Suppressor macrophage treated with lipopolysaccharide for 4 hours (primary cell): ENCODE data around the gene TOGARAM2.

Source experiments
- DNase-seq: peaks from one replicate; pipeline ENCODE4 v3.0.0-alpha.2; 2020

TOGARAM2 gene

DNA sequence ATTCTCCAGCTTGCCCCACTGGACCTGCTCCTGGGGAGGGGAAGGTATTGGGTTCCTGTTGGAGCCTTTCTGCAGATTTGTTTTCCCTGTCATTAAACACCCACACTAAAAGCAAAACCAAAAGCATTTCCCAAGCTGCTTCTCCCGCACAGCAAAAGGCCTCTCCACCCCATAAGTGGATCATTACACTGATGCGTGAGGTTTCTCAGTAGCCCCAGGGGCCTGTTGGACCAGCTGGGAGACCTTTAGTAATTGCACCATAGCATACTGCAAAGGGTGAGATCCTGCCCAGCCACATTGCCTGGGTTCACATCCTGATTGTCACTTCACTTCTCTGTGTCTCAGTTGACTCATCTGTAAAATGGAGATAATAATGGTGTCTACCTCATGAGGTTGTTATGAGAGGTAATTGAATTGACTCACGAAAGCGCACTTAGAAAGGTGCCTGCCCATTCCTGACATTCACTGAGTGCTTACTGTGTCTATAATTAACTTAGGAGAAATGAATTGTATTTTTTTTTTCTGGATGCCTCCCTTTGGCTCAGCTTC, 43.9 kb downstream of the TOGARAM2 start:
- DNase-seq = no peak

DNA sequence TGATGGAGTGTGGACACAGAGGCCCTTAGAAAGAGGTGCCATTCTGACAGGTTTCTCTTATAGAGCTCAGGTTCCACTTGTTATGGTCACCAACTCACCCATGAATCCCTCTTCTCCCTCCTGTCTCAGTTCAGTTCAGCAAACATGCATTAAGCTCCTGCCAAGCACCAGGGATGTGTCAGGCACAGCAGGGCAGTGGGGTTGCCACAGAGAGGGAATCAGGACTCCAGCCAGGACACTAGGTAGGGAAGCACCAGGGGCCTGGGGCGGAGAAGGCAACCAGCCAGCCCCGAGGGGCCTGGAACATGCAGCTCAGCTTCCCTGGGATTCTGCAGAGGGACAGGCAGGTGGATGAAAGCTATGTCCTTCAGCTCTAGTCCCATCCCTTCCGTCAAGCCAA, 44.6 kb downstream of the TOGARAM2 start:
- DNase-seq = no peak

DNA sequence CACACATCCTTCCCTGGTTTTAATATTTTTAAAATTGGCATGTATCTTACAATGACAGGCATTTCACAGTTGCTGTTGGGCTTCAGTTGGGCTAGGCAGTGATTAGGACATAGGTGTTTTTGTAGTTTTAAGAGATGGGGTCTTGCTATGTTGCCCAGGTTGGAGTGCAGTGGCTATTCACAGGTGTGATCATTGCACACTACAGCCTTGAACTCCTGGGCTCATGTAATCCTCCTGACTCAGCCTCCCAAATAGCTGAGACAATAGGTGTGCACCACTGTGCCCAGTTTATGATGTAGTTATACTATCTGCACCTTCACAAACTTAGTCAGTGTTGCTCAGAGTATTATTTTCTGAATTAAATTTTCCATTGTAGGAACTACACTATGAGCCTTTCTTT, 49.9 kb downstream of the TOGARAM2 start:
- no peak for DNase-seq

DNA sequence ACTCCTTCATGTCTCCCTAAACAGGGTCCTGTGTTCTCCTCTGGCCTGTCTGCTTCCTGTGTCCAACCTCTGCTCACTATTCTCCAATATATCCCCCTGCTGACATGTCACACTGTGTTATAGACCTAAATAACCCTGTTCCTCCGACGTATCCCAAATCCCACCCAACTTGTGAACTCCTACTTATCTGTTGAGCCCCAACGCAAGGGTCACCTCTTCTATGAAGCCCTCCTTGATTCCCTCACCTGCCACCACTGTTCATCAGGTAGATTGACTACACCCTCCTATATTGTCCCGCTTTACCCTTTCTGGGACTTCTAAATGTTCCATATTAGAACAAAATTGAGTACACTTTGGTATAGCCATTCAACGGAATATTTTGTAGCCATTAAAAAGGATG, 51.1 kb downstream of the TOGARAM2 start:
- DNase-seq = no peak

DNA sequence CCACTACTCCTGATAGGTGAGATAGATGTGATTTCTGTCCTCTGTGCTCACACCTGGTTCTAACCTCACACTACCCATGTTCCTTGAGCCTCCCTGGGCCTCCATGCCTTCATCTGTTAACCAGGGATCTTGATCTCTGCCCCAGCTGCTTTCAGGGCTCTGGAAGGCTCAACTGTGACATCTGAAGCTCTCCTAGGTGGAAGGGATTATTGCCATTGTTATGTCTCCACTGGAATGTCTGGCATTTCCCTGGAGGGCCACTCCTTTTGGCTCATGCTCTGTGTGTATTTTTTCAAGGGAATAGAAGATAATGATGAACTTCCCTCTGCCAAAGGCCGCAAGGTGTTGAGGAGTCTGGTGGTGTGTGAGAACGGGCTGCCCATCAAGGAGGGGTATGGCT, 52.1 kb downstream of the TOGARAM2 start:
- no peak for DNase-seq

DNA sequence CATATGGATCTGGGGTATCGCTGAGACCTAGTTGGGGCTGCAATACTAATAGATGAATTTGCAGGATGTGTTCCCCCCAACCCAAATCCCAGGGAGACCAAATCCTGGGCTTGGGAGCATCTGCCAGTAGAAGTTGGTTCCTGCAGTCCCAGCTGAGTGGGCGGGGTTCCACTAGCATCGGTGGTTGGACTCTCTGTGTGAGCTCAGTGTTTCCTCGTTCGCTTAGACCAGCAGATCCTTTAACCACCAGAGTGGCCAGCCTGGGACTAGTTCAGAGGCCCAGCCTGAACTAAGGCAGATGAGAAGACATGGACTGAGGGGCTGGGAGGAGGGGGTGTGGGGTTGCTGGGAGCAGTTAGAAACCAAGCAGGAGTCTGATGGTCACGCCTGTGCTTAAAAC, 52.6 kb downstream of the TOGARAM2 start:
- DNase-seq = peak; percentile 39

DNA sequence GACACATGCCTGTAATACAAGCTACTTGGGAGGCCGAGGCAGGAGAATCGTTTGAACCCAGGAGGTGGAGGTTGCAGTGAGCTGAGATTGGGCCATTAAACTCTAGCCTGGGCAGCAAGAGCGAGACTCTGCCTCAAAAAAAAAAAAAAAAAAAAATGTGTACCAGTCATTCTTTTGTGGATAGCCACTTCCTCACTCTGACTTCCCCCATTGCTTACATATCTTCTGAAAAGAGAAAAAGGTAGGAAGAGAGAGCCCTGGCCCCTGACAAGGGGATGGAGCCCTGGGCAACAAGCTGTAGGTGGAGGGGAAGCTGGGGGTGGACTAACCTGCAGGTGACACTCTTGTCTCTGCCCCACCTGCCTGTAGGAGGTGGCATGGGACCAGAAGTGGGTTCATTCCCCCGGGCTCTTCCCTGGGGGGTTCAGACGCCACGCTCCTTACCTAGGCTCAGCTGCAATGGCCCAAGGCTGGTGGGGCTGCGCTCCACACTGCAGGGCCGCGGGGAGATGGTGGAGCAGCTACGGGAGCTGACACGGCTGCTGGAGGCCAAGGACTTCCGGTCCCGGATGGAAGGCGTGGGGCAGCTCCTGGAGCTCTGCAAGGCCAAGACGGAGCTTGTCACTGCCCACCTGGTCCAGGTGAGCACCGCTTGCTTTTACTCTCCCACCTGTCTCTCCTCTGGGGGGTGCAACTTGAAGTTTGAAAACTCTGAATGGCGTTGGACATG, 54.1 kb downstream of the TOGARAM2 start:
- DNase-seq = peak; percentile 26

DNA sequence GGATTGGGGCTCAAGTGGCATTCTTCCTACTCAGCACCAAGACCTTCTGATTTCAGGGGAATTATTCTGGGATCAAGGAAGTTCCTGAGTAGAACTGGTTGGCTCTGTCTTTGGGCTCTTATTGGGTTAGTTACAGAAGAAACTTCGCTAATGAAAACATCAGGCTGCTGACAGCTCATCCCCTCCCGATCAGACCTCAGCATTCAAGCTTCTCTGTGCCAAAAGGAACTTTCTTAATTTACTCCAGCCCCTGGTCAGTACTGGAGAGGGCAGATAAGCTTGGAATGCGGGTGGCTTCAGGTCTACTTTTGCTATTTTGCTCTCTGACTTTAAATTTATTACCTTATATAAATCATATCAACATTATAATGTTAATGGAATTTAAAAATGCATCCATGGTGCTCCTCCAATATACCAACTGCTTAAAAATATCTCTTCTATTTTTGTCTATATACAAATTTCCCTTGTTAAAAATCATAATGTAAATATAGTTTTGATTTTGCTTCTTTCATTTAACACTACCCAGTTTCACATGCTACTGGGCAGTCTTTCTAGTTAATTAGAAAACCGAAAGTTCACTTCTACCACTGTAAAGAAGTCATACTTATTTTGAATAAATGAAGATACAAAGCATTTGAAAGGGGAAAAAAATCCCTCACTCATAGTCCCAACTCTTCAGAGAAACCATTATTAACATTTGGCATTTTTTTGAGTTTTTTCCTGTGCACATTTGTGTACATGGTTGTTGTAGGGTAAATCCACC, 58.8 kb downstream of the TOGARAM2 start:
- no peak for DNase-seq

DNA sequence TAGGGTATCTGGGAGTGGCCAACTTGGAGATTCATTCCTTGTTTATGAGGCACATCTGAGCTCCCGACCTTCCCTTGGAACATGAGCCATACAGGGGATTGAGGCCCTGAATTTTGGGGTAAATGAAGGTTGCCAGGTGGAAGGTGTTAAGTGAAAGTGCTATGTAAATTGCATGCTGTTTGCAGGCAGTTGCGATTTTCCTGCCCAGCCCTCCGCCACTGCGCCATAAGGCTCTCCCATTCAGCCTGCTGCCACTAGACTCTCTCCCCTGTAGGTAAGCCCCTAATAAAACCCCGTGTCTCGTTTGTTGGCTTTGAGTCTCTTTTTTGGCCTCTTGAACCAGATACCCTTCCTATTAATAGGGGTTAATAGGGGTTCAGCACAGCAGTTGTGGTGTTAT, 59.5 kb downstream of the TOGARAM2 start:
- DNase-seq = no peak

DNA sequence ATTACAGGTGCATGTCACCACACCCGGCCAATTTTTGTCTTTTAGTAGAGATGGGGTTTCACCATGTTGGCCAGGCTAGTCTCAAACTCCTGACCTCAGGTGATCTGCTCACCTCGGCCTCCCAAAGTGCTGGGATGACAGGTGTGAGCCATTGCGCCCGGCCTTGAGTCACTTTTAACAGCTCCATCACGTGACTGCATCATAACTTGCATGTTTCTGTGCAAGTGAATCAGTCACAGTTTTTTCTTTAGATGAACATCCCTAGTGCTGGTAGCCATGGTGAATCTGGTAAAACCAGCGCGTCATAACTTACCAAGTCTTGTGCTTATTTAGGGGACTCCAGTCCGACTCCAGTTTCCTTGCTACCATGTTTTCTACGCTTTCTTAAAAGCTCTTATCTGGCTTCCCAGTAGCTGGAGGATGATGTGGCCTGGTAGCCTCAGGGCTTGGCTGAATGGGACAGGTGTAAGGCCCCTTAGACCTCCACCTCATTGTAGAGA, 60.1 kb downstream of the TOGARAM2 start:
- DNase-seq = no peak

DNA sequence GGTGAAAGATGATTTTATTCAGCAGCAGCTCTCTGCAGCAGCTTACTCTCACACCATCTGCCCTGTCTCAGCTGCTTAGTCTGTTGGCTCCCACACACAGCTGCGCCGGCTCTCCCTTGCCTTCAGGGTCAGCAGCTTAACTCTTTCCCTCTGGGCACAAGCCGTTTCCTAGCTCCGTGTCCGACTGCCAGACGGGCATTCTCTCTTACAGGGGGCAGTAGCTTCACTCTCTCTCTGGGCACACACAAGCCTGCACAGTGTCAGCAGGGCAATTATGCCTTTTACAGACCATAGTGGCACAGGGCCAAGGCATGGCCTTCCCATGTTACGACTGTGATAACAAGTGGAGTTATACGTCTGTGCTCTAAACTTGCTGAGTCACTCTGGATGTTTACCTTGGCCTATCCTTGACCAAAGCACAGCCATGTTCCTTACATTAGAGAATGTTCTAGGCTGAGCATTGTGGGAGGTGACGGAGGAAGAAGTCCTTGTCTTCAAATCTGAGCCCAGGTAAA, 61.5 kb downstream of the TOGARAM2 start:
- DNase-seq = no peak

DNA sequence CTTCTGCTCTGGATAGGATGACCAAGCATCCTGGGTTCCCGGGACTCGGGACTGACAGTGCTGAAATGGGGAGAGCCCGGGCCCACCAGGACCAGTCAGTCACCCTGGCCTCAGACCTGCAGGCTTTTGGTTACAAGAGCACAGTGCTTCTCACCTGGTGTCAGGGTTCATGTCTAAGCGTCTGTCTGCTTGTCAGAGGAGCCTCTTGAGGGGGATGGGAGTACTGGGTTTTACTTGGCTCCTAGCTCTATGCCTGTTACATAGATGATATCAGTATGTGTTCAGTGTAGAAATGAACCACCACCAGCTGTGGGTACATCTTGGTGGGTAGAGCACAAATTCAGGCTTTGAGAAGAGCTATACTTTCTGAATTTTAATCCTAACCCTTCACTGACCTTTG, 63.4 kb downstream of the TOGARAM2 start:
- DNase-seq = no peak

DNA sequence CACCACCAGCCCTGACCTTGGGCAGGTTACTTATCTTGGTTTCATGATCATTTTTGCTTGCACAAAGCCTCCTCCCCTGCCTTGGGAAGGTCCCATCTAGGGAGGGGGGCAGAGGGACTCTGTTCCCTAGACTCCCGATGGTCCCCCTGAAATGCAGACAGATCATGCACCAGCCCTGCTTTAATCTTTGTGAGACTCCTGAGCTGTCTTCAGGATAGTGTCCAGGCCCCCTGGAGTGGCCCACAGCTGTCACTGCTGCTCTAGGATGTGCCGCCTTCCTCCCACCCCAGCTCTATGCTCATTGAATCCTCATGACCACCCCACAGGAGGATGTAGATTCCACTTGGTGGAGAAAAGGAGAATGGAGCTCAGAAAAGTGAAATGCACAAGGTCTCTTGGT, 65.2 kb downstream of the TOGARAM2 start:
- no peak for DNase-seq

DNA sequence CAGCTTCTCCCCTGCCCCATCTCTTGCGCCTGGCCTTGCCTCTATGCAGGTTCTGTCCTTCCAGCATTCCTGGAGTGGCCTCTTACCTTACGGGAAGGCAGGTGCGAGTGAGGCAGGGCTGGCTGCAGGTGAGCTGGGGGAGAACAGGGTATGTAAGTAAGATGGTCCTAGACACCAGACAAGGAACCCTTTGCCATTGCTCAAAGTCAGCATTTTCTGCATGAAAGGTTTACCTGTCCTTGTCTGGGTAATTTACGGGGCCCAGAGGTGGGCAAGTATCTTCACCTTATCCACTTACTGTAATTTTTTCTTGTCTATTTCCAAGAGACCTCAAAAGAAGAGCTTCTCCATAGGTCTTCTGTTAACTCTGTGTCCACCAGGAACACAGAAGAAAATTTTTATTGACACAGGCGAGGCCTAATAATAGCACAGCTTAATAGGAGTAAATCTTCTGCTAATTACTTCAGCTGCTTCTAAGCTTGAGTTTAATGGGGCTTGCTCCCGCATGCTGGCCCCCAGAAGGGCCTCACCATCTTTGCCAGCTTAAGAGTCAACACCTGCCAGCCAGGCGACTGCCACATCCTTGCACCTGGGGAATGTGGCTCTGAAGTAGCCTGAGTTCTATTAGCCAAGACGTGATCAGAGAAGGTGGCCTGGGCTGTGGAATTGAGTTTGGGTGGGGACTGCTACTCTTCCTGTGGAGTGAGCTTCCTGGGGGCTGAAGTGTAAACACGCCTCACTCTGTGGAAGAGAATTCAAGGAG, 66.2 kb downstream of the TOGARAM2 start:
- no peak for DNase-seq

DNA sequence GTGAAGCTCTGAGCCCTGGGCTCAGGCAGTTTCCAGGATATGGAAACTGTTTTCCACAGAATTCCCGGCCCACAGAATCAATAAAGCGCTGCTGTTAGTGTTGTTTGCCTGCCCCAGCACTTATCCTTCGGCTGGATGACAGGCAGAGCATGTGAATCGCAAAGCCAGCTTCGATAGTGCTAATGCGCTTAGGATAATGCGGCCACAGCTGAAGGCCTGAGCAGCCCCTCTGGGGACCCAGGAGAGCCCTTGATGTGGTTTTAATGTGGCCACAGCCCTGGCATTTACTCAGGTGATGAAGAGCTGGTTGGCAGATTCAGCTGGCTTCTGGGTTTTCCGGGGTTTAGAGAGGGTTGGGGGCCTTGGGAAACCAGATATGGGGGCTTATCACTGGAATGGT, 69.5 kb downstream of the TOGARAM2 start:
- no peak for DNase-seq

DNA sequence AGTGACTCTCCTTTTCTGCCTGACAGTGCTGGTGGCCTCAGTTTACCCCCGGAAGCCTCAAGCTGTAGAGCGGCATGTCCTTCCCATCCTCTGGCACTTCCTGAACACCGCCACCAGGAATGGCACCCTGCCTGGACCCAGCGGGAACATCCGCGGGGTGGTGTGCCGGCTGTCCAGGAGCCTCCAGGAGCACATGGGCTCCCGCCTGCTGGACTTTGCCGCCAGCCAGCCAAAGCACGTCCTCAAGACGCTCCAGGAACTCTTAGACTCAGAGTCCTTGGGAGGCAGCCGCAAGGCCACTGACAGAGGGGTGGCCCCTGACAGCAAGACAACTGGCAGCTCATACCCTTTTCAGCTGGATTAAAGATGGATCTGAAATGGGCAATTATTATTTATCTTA, 70.6 kb downstream of the TOGARAM2 start:
- DNase-seq = no peak

DNA sequence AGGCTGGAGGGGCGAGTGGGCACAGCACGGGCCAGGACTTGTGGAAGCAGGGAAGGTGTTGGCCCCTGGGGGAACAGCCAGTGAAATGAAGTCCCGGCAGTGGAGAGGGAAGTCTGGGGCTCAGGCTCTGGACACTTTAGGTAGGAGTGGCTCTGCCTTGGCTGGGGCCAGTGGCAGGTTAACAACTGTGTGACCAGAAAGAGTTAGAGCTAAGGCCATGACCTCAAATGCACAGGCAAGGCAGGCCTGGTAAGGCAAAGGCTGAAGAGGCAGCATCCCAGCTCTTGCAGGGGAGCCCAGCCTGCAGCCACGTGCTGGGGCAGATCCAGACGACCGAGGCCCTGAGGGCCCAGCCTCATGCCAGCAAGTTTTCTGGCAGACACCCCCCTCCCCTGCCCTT, 71.7 kb downstream of the TOGARAM2 start:
- DNase-seq = no peak

DNA sequence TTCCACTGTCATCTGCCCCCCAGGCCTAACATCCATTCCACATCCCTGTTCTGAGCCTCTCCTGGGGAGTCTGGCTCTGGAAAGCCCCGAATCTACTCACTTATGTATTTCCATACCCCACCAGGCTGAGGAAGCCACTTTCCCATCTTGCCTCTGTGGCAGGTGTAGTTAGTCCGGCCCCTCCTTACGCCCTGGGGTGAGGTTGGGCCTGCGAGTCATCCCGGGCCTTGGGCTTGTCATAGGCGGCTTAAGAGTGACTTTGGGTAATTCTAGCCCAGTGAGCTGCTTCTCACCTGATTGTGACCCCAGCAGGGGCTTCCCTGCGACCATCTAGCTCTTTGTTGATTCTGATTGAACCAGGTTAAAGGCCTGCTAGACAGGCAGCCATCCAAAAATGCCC, 72.1 kb downstream of the TOGARAM2 start:
- DNase-seq = no peak

DNA sequence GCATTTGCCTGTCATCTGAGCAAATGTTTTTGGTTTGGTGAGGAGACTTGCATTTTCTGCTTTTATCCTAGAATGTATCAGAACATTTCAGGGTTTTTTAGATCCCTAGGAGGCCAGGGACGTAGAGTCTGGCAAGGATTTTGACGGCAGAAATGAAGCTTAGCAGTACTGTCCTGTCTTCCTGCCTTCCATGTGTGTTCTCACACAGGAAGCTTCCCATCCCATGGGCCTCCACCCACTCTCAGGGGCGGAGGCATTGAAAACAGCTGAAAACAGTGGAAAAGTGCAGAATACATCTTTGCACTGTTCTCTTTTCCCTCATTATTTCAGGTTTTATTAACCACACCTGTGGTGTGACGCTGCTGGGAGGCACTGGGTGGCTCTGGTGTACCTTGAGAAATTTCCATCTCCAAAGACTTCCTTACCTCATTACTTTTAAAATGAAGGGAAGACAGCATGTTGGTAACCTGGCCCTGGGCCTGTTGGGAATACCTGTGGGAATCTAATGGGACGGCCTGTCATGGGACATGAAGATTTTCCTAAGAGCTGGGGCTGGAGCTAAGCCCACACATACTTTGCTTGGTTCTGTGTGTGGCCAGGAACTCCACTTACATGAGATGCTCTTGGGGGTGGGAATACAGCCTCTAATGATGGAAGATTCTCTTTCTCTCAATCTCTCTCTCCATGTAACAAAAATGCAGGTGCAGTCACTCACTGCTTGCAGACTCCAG, 72.7 kb downstream of the TOGARAM2 start:
- DNase-seq = no peak

DNA sequence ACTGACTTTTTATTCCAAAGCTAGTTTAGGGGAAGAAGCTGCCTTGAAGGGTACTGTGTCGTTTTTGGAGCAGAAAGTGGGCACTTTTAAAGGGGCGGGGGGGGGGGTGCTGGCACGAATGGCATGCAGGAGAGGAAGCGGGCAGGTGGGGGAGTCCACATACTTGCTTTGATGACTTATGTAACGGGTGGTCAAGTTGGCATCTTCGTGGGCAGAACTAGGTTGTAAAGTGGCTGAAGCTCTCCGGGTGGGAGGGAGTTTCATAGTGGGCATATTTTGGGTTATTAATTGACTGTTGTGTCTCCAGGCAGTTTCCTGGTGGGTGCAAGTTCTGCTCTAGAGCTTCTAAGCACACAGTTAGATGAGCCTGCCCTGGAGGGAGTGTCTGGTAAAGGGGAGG, 73.3 kb downstream of the TOGARAM2 start:
- DNase-seq = no peak

DNA sequence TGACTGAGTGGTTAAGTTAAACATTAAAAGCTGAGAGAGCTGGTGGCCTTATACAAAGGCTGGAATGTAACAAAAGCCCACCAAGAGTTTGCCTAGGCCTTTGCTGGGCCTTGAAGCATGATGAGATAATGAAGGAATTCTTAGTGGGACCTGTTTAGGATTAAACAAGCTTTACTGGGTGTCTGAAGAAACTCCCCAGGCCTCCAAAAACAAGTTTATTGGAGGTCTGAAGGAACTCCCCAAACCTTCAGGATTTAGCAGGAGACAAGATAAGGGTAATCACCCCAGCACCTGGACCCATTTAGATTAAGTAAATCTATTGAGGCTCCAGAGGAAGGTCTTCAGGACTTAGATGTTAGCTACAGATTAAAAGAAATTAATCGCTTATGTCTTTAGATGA, 74.5 kb downstream of the TOGARAM2 start:
- DNase-seq = no peak

DNA sequence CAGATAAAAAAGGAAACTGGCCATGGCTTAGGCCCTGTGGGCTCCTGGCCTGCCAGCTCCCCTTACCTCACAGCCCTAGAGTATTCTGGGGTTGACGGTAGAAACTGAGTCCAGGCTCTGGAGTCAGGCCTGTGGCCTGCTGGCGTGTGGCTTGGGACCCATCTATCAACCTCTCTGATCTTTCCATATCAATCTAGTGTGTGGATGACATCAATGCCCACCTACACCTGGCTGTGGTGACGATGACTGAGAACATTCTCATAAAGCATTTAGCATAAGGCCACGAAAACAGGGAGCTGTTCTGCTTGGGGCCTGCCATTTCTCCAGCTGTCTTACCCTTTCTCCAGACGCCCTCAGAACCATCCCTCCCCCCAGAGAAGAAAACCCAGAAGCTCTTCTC, 75.4 kb downstream of the TOGARAM2 start:
- DNase-seq = no peak

DNA sequence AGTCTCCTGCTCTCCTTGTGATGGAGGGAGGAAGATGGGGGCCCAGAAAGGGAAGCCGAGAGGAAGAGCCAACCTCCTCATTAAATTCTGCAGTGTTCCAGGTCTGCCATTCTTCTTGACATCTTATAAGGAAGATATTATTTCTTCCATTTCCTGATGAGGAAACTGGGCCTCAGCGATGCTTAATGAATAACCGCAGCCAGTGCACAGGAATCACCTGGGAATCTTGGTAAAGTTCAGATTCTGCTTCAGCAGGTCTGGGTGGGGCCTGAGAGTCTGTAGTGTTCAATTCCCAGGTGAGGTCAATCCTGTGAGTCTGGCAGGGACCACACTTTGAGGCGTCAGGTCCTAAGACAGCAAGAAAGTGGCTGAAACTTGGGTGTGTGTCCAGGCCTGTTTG, 75.9 kb downstream of the TOGARAM2 start:
- no peak for DNase-seq
